Stimulated activated memory B cell treated with anti-CD40 and anti-IgM and Interleukin-4, amounts not matched to agents 10 μg/mL and 1 μg/mL and 100 μg/mL, for 72 hours (primary cell): ENCODE measurements around the gene DHX38.

Source experiments
- ATAC-seq: fragments of 150-1000 bp; cut with Tn5 transposase; 2 replicates; pipeline ENCODE4 v1.10.0; 2021
- H3K27ac Mint-ChIP-seq: one replicate; pipeline ENCODE4 v1.8.0; 2022; ENCODE audit warnings: mild to moderate bottlenecking, mixed read lengths
- H3K27me3 Mint-ChIP-seq: one replicate; pipeline ENCODE4 v1.8.0; 2022; ENCODE audit warnings: mixed read lengths
- H3K36me3 Mint-ChIP-seq: one replicate; pipeline ENCODE4 v1.8.0; 2022; ENCODE audit warnings: mixed read lengths
- H3K4me1 Mint-ChIP-seq: one replicate; pipeline ENCODE4 v1.8.0; 2022; ENCODE audit warnings: mixed read lengths
- H3K4me3 Mint-ChIP-seq: one replicate; pipeline ENCODE4 v1.8.0; 2022; ENCODE audit warnings: mild to moderate bottlenecking, moderate library complexity, mixed read lengths
- H3K9me3 Mint-ChIP-seq: one replicate; pipeline ENCODE4 v1.8.0; 2022; ENCODE audit warnings: mixed read lengths

DHX38 gene

DNA sequence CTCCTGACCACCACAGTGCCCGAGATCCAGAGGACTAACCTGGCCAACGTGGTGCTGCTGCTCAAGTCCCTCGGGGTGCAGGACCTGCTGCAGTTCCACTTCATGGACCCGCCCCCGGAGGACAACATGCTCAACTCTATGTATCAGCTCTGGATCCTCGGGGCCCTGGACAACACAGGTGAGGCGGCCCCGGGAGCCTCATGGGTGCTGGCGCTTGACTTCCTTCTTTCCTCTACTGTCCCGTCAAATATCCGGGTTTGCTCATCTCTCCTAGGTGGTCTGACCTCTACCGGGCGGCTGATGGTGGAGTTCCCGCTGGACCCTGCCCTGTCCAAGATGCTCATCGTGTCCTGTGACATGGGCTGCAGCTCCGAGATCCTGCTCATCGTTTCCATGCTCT is 13.7 kb downstream of the DHX38 start:
- Mint-ChIP-seq H3K27me3 (no peaks in the 10 kb centered on the region), H3K4me1 (no peaks in the 10 kb centered on the region), H3K9me3 (no peaks in the 10 kb centered on the region), H3K4me3 (no peak overlapping the region), H3K27ac (no peak overlapping the region), H3K36me3 (peaks cover 99% of the 10 kb centered on the region)
- ATAC-seq, result no peak

- Mint-ChIP-seq H3K4me1 (no peaks in the 10 kb centered on the region), H3K27ac (no peak overlapping the region), H3K36me3 (peaks cover 99% of the 10 kb centered on the region), H3K9me3 (no peaks in the 10 kb centered on the region), H3K27me3 (no peaks in the 10 kb centered on the region), H3K4me3 (no peak overlapping the region)
- no peak for ATAC-seq
Observed at GRCh38 chr16:72108353-72109102, 14.9 kb downstream of the DHX38 start.

GRCh38 chr16:72109300-72109699 is 15.7 kb downstream of the DHX38 start:
- no peaks in the 10 kb centered on the region for H3K27me3 Mint-ChIP-seq
- no peak overlapping the region for H3K4me3 Mint-ChIP-seq
- H3K4me1 Mint-ChIP-seq, result no peaks in the 10 kb centered on the region
- H3K9me3 Mint-ChIP-seq, result no peaks in the 10 kb centered on the region
- H3K27ac Mint-ChIP-seq, result no peak overlapping the region
- ATAC-seq, result no peak
- H3K36me3 Mint-ChIP-seq, result peaks cover 99% of the 10 kb centered on the region

DNA sequence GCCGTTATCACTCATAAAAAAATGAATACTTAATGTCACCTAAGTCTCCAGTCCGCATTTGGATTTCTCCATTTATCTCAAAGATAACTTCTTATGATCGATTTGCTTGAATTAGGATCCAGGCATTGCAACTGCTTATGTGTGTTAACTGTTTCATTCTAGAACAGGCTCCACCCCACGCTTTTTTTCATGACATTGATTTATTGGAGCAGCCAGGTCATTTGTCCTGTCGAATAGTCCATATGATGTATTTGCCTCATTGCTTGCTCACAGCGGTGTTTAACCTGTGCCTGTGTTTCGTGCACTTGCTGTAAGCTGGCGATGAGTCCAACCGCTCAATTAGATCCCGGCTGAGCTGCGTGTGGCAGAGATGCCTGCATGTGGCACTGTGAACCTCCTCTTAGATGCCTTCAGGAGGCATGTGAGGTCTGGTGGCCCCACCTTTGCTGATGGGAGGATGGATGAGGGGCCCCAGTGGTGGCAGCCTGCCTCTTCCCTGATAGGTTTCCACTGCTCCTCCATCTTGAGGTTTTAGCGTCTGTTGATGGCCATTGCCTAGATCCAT is 16.4 kb downstream of the DHX38 start:
- H3K27ac Mint-ChIP-seq, result no peak overlapping the region
- H3K36me3 Mint-ChIP-seq, result peaks cover 98% of the 10 kb centered on the region
- ATAC-seq, result no peak
- H3K9me3 Mint-ChIP-seq, result no peaks in the 10 kb centered on the region
- no peak overlapping the region for H3K4me3 Mint-ChIP-seq
- no peaks in the 10 kb centered on the region for H3K4me1 Mint-ChIP-seq
- no peaks in the 10 kb centered on the region for H3K27me3 Mint-ChIP-seq

- no peak for ATAC-seq
- no peaks in the 10 kb centered on the region for H3K27me3 Mint-ChIP-seq
- no peak overlapping the region for H3K4me3 Mint-ChIP-seq
- H3K27ac Mint-ChIP-seq, result no peak overlapping the region
- H3K9me3 Mint-ChIP-seq, result no peaks in the 10 kb centered on the region
- no peaks in the 10 kb centered on the region for H3K4me1 Mint-ChIP-seq
- peaks cover 93% of the 10 kb centered on the region for H3K36me3 Mint-ChIP-seq
Observed at GRCh38 chr16:72110662-72111615, 17.3 kb downstream of the DHX38 start.

DNA sequence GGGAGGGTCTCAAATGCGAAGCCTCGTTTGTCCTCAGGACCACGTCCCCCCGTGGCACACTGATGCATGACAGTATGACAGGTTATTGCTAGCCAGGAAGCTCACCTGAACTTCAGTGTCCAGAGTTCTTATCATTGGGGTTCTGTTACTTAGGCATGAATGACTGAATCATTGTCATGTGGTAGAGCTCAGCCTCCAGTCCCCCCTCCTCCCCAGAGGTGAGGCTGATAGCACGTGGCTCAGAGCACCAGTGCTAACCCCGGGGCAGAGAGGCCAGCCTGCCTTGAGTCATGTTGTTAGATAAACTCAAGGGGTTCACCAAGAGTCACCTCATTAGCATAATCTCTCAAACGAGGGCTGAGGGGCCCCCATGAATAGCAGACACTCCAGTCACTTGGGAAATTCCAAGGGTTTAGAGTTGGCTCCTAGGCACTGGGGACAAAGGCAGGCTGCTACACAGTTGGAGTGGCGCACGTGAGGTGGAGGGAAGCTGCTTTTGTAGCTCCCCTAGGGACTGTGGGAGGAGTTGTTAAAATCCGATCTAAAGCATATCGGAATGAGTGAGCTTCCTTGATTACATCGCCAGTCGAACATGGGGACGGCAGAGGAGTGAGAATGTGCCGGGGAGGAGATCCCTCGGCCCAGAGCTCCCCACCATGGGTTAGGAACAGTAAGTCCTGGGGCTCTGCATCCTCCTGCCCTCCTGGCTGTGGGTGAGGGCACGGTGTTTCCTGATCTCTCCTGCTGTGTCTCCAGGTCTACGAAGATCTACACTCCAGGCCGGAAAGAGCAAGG is 18.2 kb downstream of the DHX38 start:
- no peak overlapping the region for H3K4me3 Mint-ChIP-seq

DNA sequence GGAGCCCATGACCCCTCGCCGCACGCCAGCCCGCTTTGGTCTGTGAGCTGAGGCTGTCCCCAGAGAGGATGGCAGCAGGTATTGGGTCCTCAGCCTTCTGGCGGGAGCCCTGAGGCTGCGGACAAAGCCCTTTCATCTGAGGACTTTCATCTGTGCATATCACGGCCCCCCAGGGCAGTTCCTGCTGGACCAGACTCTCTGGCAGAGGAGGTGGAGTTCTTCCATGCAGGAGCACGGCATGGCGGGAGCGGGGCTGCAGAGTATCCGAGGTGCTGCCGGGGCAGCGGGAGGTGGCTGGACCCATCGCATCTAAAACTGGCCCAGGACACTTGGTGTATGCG is 18.8 kb downstream of the DHX38 start:
- Mint-ChIP-seq H3K27ac (no peak overlapping the region), H3K4me1 (no peaks in the 10 kb centered on the region), H3K36me3 (peaks cover 78% of the 10 kb centered on the region), H3K27me3 (no peaks in the 10 kb centered on the region), H3K4me3 (no peak overlapping the region), H3K9me3 (no peaks in the 10 kb centered on the region)
- ATAC-seq, result no peak

More for the DNA sequence above, 18.2 kb downstream of the DHX38 start:
- Mint-ChIP-seq H3K4me1 (no peaks in the 10 kb centered on the region), H3K27me3 (no peaks in the 10 kb centered on the region), H3K36me3 (peaks cover 83% of the 10 kb centered on the region), H3K9me3 (no peaks in the 10 kb centered on the region), H3K27ac (no peak overlapping the region)
- no peak for ATAC-seq

DNA sequence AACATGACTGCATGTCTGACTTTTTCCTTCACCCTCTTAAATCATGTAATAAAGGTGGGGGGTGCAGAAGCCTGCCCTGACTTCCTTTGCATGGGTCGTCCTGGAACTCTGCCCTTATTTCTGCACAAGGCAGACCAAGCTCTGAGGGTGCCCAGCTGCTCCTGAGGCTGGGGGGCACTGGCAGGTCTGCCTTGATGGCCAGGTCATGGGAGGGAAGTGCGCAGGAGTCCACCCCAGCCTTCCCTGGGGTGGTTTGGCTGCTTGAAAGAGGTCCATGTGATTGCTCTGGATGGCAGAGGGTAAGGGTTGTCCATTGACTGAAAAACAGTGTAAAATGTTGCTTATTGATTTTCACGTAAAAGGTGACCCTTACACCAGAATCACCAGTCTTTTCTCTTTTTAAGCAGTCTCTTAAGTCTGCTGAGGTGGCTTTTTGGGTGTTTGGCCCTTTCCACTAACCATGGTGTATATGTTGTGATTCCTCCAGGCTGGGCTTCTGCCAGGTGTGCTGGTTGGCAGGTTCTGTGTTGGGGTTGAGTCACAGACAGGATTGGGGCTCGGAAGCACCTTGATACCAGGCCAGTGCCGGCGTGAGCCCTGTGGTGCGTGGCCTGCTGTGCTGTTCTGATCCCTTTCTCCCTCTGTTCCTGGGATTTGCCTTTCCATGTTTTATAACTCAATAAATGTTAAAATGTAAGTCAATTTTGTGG is 19.4 kb downstream of the DHX38 start:
- Mint-ChIP-seq H3K27ac (no peak overlapping the region), H3K4me1 (no peaks in the 10 kb centered on the region), H3K27me3 (no peaks in the 10 kb centered on the region), H3K4me3 (no peak overlapping the region), H3K36me3 (peaks cover 71% of the 10 kb centered on the region), H3K9me3 (no peaks in the 10 kb centered on the region)
- ATAC-seq, result no peak

- Mint-ChIP-seq H3K4me1 (no peaks in the 10 kb centered on the region), H3K27ac (no peak overlapping the region), H3K27me3 (no peaks in the 10 kb centered on the region), H3K9me3 (no peaks in the 10 kb centered on the region), H3K36me3 (peaks cover 66% of the 10 kb centered on the region), H3K4me3 (no peak overlapping the region)
- ATAC-seq, result no peak
Observed at GRCh38 chr16:72113616-72113945, 19.9 kb downstream of the DHX38 start.

GRCh38 chr16:72120026-72120425 is 26.4 kb downstream of the DHX38 start:
- Mint-ChIP-seq H3K4me3 (no peak overlapping the region), H3K9me3 (no peaks in the 10 kb centered on the region), H3K27me3 (no peaks in the 10 kb centered on the region), H3K27ac (no peak overlapping the region), H3K36me3 (peaks cover 4% of the 10 kb centered on the region), H3K4me1 (peaks cover 4% of the 10 kb centered on the region)
- no peak for ATAC-seq

- no peaks in the 10 kb centered on the region for H3K27me3 Mint-ChIP-seq
- peaks cover 11% of the 10 kb centered on the region for H3K4me1 Mint-ChIP-seq
- no peak overlapping the region for H3K27ac Mint-ChIP-seq
- H3K9me3 Mint-ChIP-seq, result no peaks in the 10 kb centered on the region
- H3K36me3 Mint-ChIP-seq, result no peaks in the 10 kb centered on the region
- H3K4me3 Mint-ChIP-seq, result no peak overlapping the region
- no peak for ATAC-seq
Observed at GRCh38 chr16:72122308-72122707, 28.7 kb downstream of the DHX38 start.

DNA sequence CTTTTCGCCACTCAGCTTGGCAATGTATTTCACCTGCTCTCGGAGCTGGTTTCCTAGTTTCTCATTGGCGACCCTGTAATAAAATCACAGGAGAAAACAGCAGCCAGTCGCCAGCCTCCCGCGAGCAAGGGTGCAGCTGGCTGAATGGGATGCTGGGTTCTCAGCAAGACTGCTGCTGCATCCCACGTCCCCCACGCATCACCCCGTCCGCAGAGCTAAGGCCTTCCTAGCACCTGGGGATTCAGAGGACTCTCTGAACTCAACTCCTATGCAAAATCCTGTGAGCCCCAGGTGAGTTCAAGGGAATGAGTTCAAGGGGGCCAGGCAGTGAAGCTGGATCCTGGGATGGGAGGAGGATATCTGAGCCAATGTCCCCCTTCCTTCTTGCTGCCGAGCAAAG is 29.3 kb downstream of the DHX38 start:
- no peak for ATAC-seq

GRCh38 chr16:72123426-72123825 is 29.8 kb downstream of the DHX38 start:
- H3K27ac Mint-ChIP-seq, result no peak overlapping the region
- H3K36me3 Mint-ChIP-seq, result no peaks in the 10 kb centered on the region
- no peaks in the 10 kb centered on the region for H3K9me3 Mint-ChIP-seq
- H3K4me1 Mint-ChIP-seq, result peaks cover 11% of the 10 kb centered on the region
- H3K4me3 Mint-ChIP-seq, result no peak overlapping the region
- ATAC-seq, result no peak
- H3K27me3 Mint-ChIP-seq, result no peaks in the 10 kb centered on the region

More for the DNA sequence above, 29.3 kb downstream of the DHX38 start:
- Mint-ChIP-seq H3K4me1 (peaks cover 11% of the 10 kb centered on the region), H3K4me3 (no peak overlapping the region), H3K27me3 (no peaks in the 10 kb centered on the region), H3K36me3 (no peaks in the 10 kb centered on the region), H3K9me3 (no peaks in the 10 kb centered on the region), H3K27ac (no peak overlapping the region)

GRCh38 chr16:72124148-72124547 is 30.5 kb downstream of the DHX38 start:
- H3K9me3 Mint-ChIP-seq, result no peaks in the 10 kb centered on the region
- no peak for ATAC-seq
- H3K4me3 Mint-ChIP-seq, result no peak overlapping the region
- peaks cover 11% of the 10 kb centered on the region for H3K4me1 Mint-ChIP-seq
- H3K27ac Mint-ChIP-seq, result no peak overlapping the region
- H3K36me3 Mint-ChIP-seq, result no peaks in the 10 kb centered on the region
- no peaks in the 10 kb centered on the region for H3K27me3 Mint-ChIP-seq
